Measurements from ENCODE around the gene HAUS5. TPM values are rescaled to one million over a fixed set of nuclear protein-coding genes. Genes with fewer than 3 reads are reported as not detected.

Gene HAUS5
- total and polyA plus RNA-seq, 2 donors (not counting 1 experiment from before 2014, with no cell fraction given), result 32.2 to 42.8 TPM

- peak overlapping the region; percentile 92 for H3K4me3 Mint-ChIP-seq
- Histone ChIP-seq H2AFZ (ENCODE audit: insufficient read depth, low read depth, low read length, poor library complexity, severe bottlenecking) (no peak overlapping the region), H3K9me3 (ENCODE audit: control extremely low read depth in 1 of 3, control insufficient read depth in 2 of 3, insufficient read depth in 1 of 3, low read length in 2 of 3) (peaks cover 0 to 9% (median 2%) of the 10 kb centered on the region in 3 donors), H3K9ac (ENCODE audit: low read length) (no peak overlapping the region), H3K79me2 (ENCODE audit: control insufficient read depth, insufficient read depth, low read length) (peaks cover 11% of the 10 kb centered on the region), H3K27me3 (replicated peaks in 1 of 4; ENCODE audit: control extremely low read depth in 1 of 4, control insufficient read depth in 3 of 4, insufficient read depth in 4 of 4, low read length in 3 of 4) (no peaks in the 10 kb centered on the region), H3K4me2 (replicated peaks; ENCODE audit: low read depth, low read length, poor library complexity, severe bottlenecking) (peak overlapping the region; percentile 93), H3K36me3 (replicated peaks in 1 of 2; ENCODE audit: control extremely low read depth in 1 of 2, control insufficient read depth in 1 of 2, extremely low read depth in 1 of 2, insufficient read depth in 2 of 2, low read length in 1 of 2) (peaks cover 0 to 18% of the 10 kb centered on the region in 2 experiments), H4K20me1 (ENCODE audit: control insufficient read depth, insufficient read depth, low read length, poor library complexity, severe bottlenecking) (no peaks in the 10 kb centered on the region), H3K27ac (ENCODE audit: low read length in 2 of 2) (peak overlapping the region in 1 of 2 donors; percentile 9), H3K4me3 (ENCODE audit: control extremely low read depth in 1 of 5, extremely low read depth in 1 of 5, insufficient read depth in 1 of 5, low read depth in 2 of 5, low read length in 4 of 5) (no peak overlapping the region), H3K4me1 (ENCODE audit: control insufficient read depth in 2 of 2, insufficient read depth in 2 of 2, low read length in 2 of 2) (peaks cover 35 to 47% of the 10 kb centered on the region in 2 donors)
- H3K4me1 Mint-ChIP-seq, result peaks cover 37% of the 10 kb centered on the region
- no peak for TF ChIP-seq EZH2 (IDR thresholded peaks at IDR 0.05; ENCODE audit: borderline replicate concordance, insufficient read depth, low read depth, low read length, poor library complexity, severe bottlenecking)
- TF ChIP-seq CTCF (IDR thresholded peaks at IDR 0.05), result no peak
- intact Hi-C loops (cut with micrococcal nuclease), result no loop called here
- H3K27ac Mint-ChIP-seq, result peak overlapping the region; percentile 41
- no peak for DNase-seq
- H3K9me3 Mint-ChIP-seq (ENCODE audit: insufficient read depth), result no peaks in the 10 kb centered on the region
- H3K27me3 Mint-ChIP-seq, result no peaks in the 10 kb centered on the region
- ATAC-seq (ENCODE audit: low read depth), result no peak
- ChIA-PET POLR2A (interaction anchor here (0.6 to 1.3 kb wide), 4 partner anchors 12 to 65 kb away, joined by 3 to 12 read pairs (median 6); partner anchors contain the start of gene COX6B1), CTCF (no interaction called here)
- WGBS (ENCODE audit: insufficient coverage), result 88% methylated on average over 1 of the region's 1 CpG
Measured at GRCh38 chr19:35613574-35613973, 1.0 kb downstream of the HAUS5 start.

GRCh38 chr19:35615036-35615435, 2.5 kb downstream of the HAUS5 start:
- Mint-ChIP-seq H3K4me3 (no peak overlapping the region), H3K4me1 (peaks cover 26% of the 10 kb centered on the region), H3K27ac (no peak overlapping the region), H3K27me3 (no peaks in the 10 kb centered on the region), H3K9me3 (ENCODE audit: insufficient read depth) (no peaks in the 10 kb centered on the region)
- Histone ChIP-seq H3K9ac (ENCODE audit: low read length) (no peak overlapping the region), H3K9me3 (ENCODE audit: control extremely low read depth in 1 of 3, control insufficient read depth in 2 of 3, insufficient read depth in 1 of 3, low read length in 2 of 3) (no peaks in the 10 kb centered on the region), H4K20me1 (ENCODE audit: control insufficient read depth, insufficient read depth, low read length, poor library complexity, severe bottlenecking) (no peaks in the 10 kb centered on the region), H3K79me2 (ENCODE audit: control insufficient read depth, insufficient read depth, low read length) (peaks cover 11% of the 10 kb centered on the region), H2AFZ (ENCODE audit: insufficient read depth, low read depth, low read length, poor library complexity, severe bottlenecking) (no peak overlapping the region), H3K36me3 (replicated peaks in 1 of 2; ENCODE audit: control extremely low read depth in 1 of 2, control insufficient read depth in 1 of 2, extremely low read depth in 1 of 2, insufficient read depth in 2 of 2, low read length in 1 of 2) (peaks cover 0 to 18% of the 10 kb centered on the region in 2 experiments), H3K4me3 (ENCODE audit: control extremely low read depth in 1 of 5, extremely low read depth in 1 of 5, insufficient read depth in 1 of 5, low read depth in 2 of 5, low read length in 4 of 5) (no peak overlapping the region), H3K27ac (ENCODE audit: low read length in 2 of 2) (no peak overlapping the region), H3K4me1 (ENCODE audit: control insufficient read depth in 2 of 2, insufficient read depth in 2 of 2, low read length in 2 of 2) (peaks cover 23 to 32% of the 10 kb centered on the region in 2 donors), H3K4me2 (replicated peaks; ENCODE audit: low read depth, low read length, poor library complexity, severe bottlenecking) (no peak overlapping the region), H3K27me3 (replicated peaks in 1 of 4; ENCODE audit: control extremely low read depth in 1 of 4, control insufficient read depth in 3 of 4, insufficient read depth in 4 of 4, low read length in 3 of 4) (no peaks in the 10 kb centered on the region)
- 99% methylated on average over 17 of the region's 17 CpGs for WGBS (ENCODE audit: insufficient coverage)
- ATAC-seq (ENCODE audit: low read depth) (no peak), DNase-seq (no peak)
- POLR2A ChIA-PET, result no interaction called here
- intact Hi-C loops (cut with micrococcal nuclease), result no loop called here
- TF ChIP-seq CTCF (IDR thresholded peaks at IDR 0.05) (no peak), EZH2 (IDR thresholded peaks at IDR 0.05; ENCODE audit: borderline replicate concordance, insufficient read depth, low read depth, low read length, poor library complexity, severe bottlenecking) (no peak)
- CTCF ChIA-PET, result no interaction called here

Data from B cell (primary cell).